SK-N-SH treated with all-trans-retinoic acid at 6 μM for 48 hours (cell line): Measurements from ENCODE around the gene SCFD2.

Experiments
- ATAC-seq: fragments of 200-7000 bp; cut with Tn5 transposase; 3 replicates; pipeline ENCODE4 v1.9.1; 2020; ENCODE audit warnings: mild to moderate bottlenecking, moderate library complexity
- BACH2 ChIP-seq: fragments of 250-450 bp; sonication (Bioruptor Pico); IDR thresholded peaks from 2 replicates; pipeline ENCODE4 v1.9.0; 2021; ENCODE audit warnings: mild to moderate bottlenecking, borderline replicate concordance
- CREB5 ChIP-seq: fragments of 250-450 bp; sonication (Bioruptor Pico); IDR thresholded peaks from 2 replicates; pipeline ENCODE4 v1.5.1; 2020; ENCODE audit warnings: low read depth, mild to moderate bottlenecking, moderate library complexity
- CSDC2 ChIP-seq: fragments of 250-450 bp; sonication (Bioruptor Pico); IDR thresholded peaks from 2 replicates; pipeline ENCODE4 v1.5.0; 2020; ENCODE audit warnings: mild to moderate bottlenecking, moderate library complexity
- CSRNP3 ChIP-seq: fragments of 250-450 bp; sonication (Bioruptor Pico); IDR thresholded peaks from 2 replicates; pipeline ENCODE4 v1.5.1; 2021; ENCODE audit warnings: mild to moderate bottlenecking, moderate library complexity
- ESRRG ChIP-seq: fragments of 250-450 bp; sonication (Bioruptor Pico); IDR thresholded peaks from 2 replicates; pipeline ENCODE4 v1.6.1; 2021; ENCODE audit warnings: mild to moderate bottlenecking
- OSR1 ChIP-seq: fragments of 250-450 bp; sonication (Bioruptor Pico); IDR thresholded peaks from 2 replicates; pipeline ENCODE4 v1.8.0; 2022; ENCODE audit warnings: moderate library complexity, mild to moderate bottlenecking, inconsistent platforms
- PATZ1 ChIP-seq: fragments of 250-450 bp; sonication (Bioruptor Pico); IDR thresholded peaks from 2 replicates; pipeline ENCODE4 v1.8.0; 2020; ENCODE audit warnings: mild to moderate bottlenecking, moderate library complexity, borderline replicate concordance
- POU6F1 ChIP-seq: fragments of 250-450 bp; sonication (Bioruptor Pico); IDR thresholded peaks from 2 replicates; pipeline ENCODE4 v1.8.0; 2021; ENCODE audit warnings: low read depth, mild to moderate bottlenecking, moderate library complexity, borderline replicate concordance
- PPARA ChIP-seq: fragments of 250-450 bp; sonication (Bioruptor Pico); IDR thresholded peaks from 2 replicates; pipeline ENCODE4 v1.5.0; 2020; ENCODE audit warnings: mild to moderate bottlenecking, borderline replicate concordance
- RARB ChIP-seq: fragments of 250-450 bp; sonication (Bioruptor Pico); IDR thresholded peaks from 2 replicates; pipeline ENCODE4 v1.8.0; 2021; ENCODE audit warnings: mild to moderate bottlenecking, moderate library complexity
- TCF4 ChIP-seq: fragments of 250-450 bp; sonication (Bioruptor Pico); IDR thresholded peaks from 2 replicates; pipeline ENCODE4 v1.8.0; 2021; ENCODE audit warnings: mild to moderate bottlenecking, moderate library complexity, borderline replicate concordance
- TOX ChIP-seq: fragments of 250-450 bp; sonication (Bioruptor Pico); IDR thresholded peaks from 2 replicates; pipeline ENCODE4 v1.8.0; 2021; ENCODE audit warnings: mild to moderate bottlenecking, moderate library complexity, borderline replicate concordance
- TSHZ2 ChIP-seq: fragments of 250-450 bp; sonication (Bioruptor Pico); IDR thresholded peaks from 2 replicates; pipeline ENCODE4 v1.5.0; 2020; ENCODE audit warnings: mild to moderate bottlenecking, moderate library complexity
- ZFP3 ChIP-seq: fragments of 250-450 bp; sonication (Bioruptor Pico); IDR thresholded peaks from 2 replicates; pipeline ENCODE4 v1.5.0; 2020; ENCODE audit warnings: mild to moderate bottlenecking, moderate library complexity
- ZFP30 ChIP-seq: fragments of 450-650 bp; formaldehyde crosslinking; IDR thresholded peaks from 2 replicates; pipeline ENCODE4 v1.5.0; 2022; ENCODE audit warnings: mild to moderate bottlenecking, moderate library complexity
- ZNF565 ChIP-seq: fragments of 450-650 bp; formaldehyde crosslinking; conservative IDR thresholded peaks from 2 replicates; pipeline ENCODE4 v1.5.0; 2020; ENCODE audit warnings: low read depth, mild to moderate bottlenecking, moderate library complexity
- ZNF8 ChIP-seq: fragments of 450-650 bp; formaldehyde crosslinking; IDR thresholded peaks from 2 replicates; pipeline ENCODE4 v1.5.0; 2020; ENCODE audit warnings: mild to moderate bottlenecking, moderate library complexity

Gene SCFD2

GRCh38 chr4:52931243-52931642 lies 434.6 kb downstream of the SCFD2 start:
- no peak for TF ChIP-seq BACH2 (CRISPR knock-in tag)
- TF ChIP-seq OSR1 (CRISPR knock-in tag) = no peak
- TF ChIP-seq ZNF8 = no peak
- TF ChIP-seq ZNF565 (CRISPR knock-in tag) = no peak
- no peak for TF ChIP-seq TCF4 (CRISPR knock-in tag)
- no peak for ATAC-seq

- no peak for ATAC-seq
- TF ChIP-seq TCF4 (CRISPR knock-in tag) = no peak
- no peak for TF ChIP-seq ZFP30 (CRISPR knock-in tag)
- TF ChIP-seq, all 23 proteins: peak for 0
Measured at GRCh38 chr4:52926196-52926974, 439.5 kb downstream of the SCFD2 start.

- ATAC-seq = no peak
- TF ChIP-seq POU6F1 (CRISPR knock-in tag) = no peak
- TF ChIP-seq ZNF8 = no peak
- no peak for TF ChIP-seq ZFP3 (CRISPR knock-in tag)
- TF ChIP-seq PATZ1 = no peak
- TF ChIP-seq OSR1 (CRISPR knock-in tag) = no peak
- TF ChIP-seq TSHZ2 (CRISPR knock-in tag) = no peak
- TF ChIP-seq ESRRG (CRISPR knock-in tag) = no peak
- TF ChIP-seq CREB5 (CRISPR knock-in tag) = no peak
- TF ChIP-seq TOX = no peak
Measured at GRCh38 chr4:52925531-52925968, 440.3 kb downstream of the SCFD2 start.

GRCh38 chr4:52919461-52919860 lies 446.4 kb downstream of the SCFD2 start:
- no peak for ATAC-seq
- TF ChIP-seq RARB (CRISPR knock-in tag) (no peak), ZNF8 (no peak), PATZ1 (no peak)

- ATAC-seq = no peak
- TF ChIP-seq ZFP30 (CRISPR knock-in tag) (no peak), CSRNP3 (CRISPR knock-in tag) (no peak), PPARA (CRISPR knock-in tag) (no peak), CSDC2 (CRISPR knock-in tag) (no peak)
- TF ChIP-seq, all 23 proteins: peak for 0
Measured at GRCh38 chr4:52917817-52918216, 448.0 kb downstream of the SCFD2 start.
